DND-41 (cell line): Measurements from ENCODE around the gene PLA2G2E.

Experiments
- ATAC-seq: fragments of 200-7000 bp; cut with Tn5 transposase; 3 replicates; pipeline ENCODE4 v1.9.1; 2021; ENCODE audit warnings: low read depth; ENCODE audit not compliant: insufficient read depth
- DNase-seq: peaks from one replicate; pipeline ENCODE4 v3.0.0-alpha.2; 2020
- H2AFZ ChIP-seq: 2 replicates; pipeline ENCODE4 v1.6.0; 2012; ENCODE audit warnings: low read depth, low read length
- H3K27ac ChIP-seq: 2 replicates; pipeline ENCODE4 v1.5.1; 2012; ENCODE audit warnings: low read length, inconsistent platforms
- H3K27me3 ChIP-seq: fragments of 200-600 bp; sonication (generic); 2 replicates; pipeline ENCODE4 v1.6.0; 2012; ENCODE audit warnings: low read length, mild to moderate bottlenecking, inconsistent platforms; ENCODE audit not compliant: insufficient read depth, poor library complexity
- H3K36me3 ChIP-seq: 2 replicates; pipeline ENCODE4 v1.5.1; 2012; ENCODE audit warnings: low read length, inconsistent platforms; ENCODE audit not compliant: insufficient read depth
- H3K4me1 ChIP-seq: 2 replicates; pipeline ENCODE4 v1.5.1; 2012; ENCODE audit warnings: mild to moderate bottlenecking, low read length; ENCODE audit not compliant: insufficient read depth
- H3K4me2 ChIP-seq: 2 replicates; pipeline ENCODE4 v1.6.0; 2012; ENCODE audit warnings: mild to moderate bottlenecking, moderate library complexity, low read length, inconsistent platforms; ENCODE audit not compliant: insufficient read depth
- H3K4me3 ChIP-seq, 2 experiments: fragments of 200-600 bp in 1 of 2; shearing (Covaris generic) in 1 of 2; 2 replicates each; pipeline ENCODE4 v1.5.1; 2012 to 2016; ENCODE audit warnings: inconsistent platforms in 2 of 2, low read length in 2 of 2, mild to moderate bottlenecking in 2 of 2, low read depth in 1 of 2, moderate library complexity in 1 of 2
- H3K79me2 ChIP-seq: 2 replicates; pipeline ENCODE4 v1.6.0; 2012; ENCODE audit warnings: low read length, inconsistent platforms; ENCODE audit not compliant: insufficient read depth
- H3K9ac ChIP-seq: 2 replicates; pipeline ENCODE4 v1.6.0; 2012; ENCODE audit warnings: low read depth, mild to moderate bottlenecking, inconsistent platforms, low read length, moderate library complexity
- H3K9me3 ChIP-seq: 2 replicates; pipeline ENCODE4 v1.5.1; 2012; ENCODE audit warnings: low read length, moderate library complexity, mild to moderate bottlenecking, inconsistent platforms; ENCODE audit not compliant: insufficient read depth, severe bottlenecking
- H4K20me1 ChIP-seq: 2 replicates; pipeline ENCODE4 v1.6.0; 2012; ENCODE audit warnings: low read length; ENCODE audit not compliant: insufficient read depth
- EZH2 ChIP-seq: IDR thresholded peaks from 3 replicates; pipeline ENCODE4 v1.6.1; 2012; ENCODE audit warnings: borderline replicate concordance, low read depth, mild to moderate bottlenecking, moderate library complexity, low read length, inconsistent platforms; ENCODE audit not compliant: severe bottlenecking
- TF ChIP-seq, protein P1 (sequence below): IDR thresholded peaks from 2 replicates; pipeline ENCODE4 v1.5.1; 2012; ENCODE audit warnings: borderline replicate concordance, low read length, moderate library complexity, mild to moderate bottlenecking; ENCODE audit not compliant: poor library complexity, severe bottlenecking; ENCODE audit errors: extremely low read depth

The PLA2G2E gene

GRCh38 chr1:19938472-19938871, 15.1 kb upstream of the PLA2G2E start:
- Histone ChIP-seq H3K9ac (no peak overlapping the region), H3K4me1 (no peaks in the 10 kb centered on the region), H3K36me3 (no peaks in the 10 kb centered on the region), H3K9me3 (no peaks in the 10 kb centered on the region), H3K4me2 (no peak overlapping the region), H3K79me2 (no peaks in the 10 kb centered on the region), H3K4me3 (no peak overlapping the region), H4K20me1 (no peaks in the 10 kb centered on the region), H3K27me3 (no peaks in the 10 kb centered on the region), H3K27ac (no peak overlapping the region), H2AFZ (no peak overlapping the region)
- no peak for ATAC-seq
- TF ChIP-seq, protein P1, sequence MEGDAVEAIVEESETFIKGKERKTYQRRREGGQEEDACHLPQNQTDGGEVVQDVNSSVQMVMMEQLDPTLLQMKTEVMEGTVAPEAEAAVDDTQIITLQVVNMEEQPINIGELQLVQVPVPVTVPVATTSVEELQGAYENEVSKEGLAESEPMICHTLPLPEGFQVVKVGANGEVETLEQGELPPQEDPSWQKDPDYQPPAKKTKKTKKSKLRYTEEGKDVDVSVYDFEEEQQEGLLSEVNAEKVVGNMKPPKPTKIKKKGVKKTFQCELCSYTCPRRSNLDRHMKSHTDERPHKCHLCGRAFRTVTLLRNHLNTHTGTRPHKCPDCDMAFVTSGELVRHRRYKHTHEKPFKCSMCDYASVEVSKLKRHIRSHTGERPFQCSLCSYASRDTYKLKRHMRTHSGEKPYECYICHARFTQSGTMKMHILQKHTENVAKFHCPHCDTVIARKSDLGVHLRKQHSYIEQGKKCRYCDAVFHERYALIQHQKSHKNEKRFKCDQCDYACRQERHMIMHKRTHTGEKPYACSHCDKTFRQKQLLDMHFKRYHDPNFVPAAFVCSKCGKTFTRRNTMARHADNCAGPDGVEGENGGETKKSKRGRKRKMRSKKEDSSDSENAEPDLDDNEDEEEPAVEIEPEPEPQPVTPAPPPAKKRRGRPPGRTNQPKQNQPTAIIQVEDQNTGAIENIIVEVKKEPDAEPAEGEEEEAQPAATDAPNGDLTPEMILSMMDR = no peak
- TF ChIP-seq EZH2 = no peak
- DNase-seq = no peak

DNA sequence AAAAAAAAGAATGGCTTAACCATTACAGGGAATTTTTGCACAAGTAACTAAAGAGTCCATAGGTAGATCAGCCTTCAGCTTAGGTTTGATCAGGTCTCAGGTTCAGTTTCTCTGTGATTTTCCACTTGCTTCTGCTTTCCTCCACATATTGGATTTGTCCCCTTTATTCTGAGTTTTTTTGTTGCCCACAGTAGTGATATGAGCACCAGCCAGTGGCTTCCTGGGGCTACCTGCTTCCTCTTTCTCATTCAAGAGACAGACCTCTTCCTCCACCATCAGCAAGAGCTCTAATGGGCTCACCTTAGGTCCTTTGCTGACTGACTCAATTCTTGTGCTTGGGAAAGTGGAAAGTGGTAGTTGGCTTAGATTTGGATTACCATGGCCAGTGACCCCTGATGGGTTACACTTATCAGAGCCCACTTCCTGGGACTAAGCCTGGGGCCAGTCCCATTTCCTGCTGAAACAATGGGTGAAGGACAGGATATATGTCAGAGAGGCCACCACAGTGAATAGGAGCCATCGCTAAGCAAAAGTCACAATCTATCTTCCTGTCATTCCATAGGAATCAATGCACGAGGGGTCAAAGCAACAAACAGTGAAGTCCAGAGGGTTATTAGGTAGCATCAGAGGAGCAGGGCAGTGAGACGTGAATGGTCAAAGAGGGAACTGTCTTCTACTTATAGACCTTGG, 12.8 kb upstream of the PLA2G2E start:
- TF ChIP-seq EZH2 = no peak
- TF ChIP-seq, protein P1 = no peak
- Histone ChIP-seq H3K4me2 (no peak overlapping the region), H3K4me3 (no peak overlapping the region), H3K79me2 (no peaks in the 10 kb centered on the region), H3K27ac (no peak overlapping the region), H3K9ac (no peak overlapping the region), H3K9me3 (peaks cover 20% of the 10 kb centered on the region), H4K20me1 (no peaks in the 10 kb centered on the region), H2AFZ (no peak overlapping the region), H3K36me3 (no peaks in the 10 kb centered on the region), H3K27me3 (no peaks in the 10 kb centered on the region), H3K4me1 (no peaks in the 10 kb centered on the region)
- ATAC-seq (no peak), DNase-seq (no peak)

DNA sequence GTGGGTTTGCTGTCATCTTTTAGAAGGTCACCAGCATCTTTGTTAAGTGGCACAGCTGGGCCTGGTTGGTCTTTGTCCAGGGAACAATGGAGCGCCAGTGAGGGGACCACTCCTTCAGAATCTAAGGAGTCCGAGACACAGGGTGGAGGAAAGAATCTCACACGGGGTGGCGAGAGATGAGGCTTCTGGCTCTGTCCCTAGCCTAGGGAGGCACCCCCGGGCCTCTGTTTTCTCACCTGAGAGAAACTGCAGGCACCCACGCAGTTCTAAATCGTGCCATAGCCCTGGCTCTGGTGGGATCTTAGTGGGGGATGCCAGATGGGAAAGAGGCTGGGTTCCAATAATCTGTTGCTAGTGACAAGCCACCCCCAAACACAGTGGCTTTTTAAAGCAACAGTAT, 10.9 kb upstream of the PLA2G2E start:
- ATAC-seq (no peak), DNase-seq (no peak)
- Histone ChIP-seq H3K27me3 (no peaks in the 10 kb centered on the region), H3K4me3 (no peak overlapping the region), H3K27ac (no peak overlapping the region), H3K79me2 (no peaks in the 10 kb centered on the region), H3K4me2 (no peak overlapping the region), H3K9me3 (peaks cover 22% of the 10 kb centered on the region), H4K20me1 (no peaks in the 10 kb centered on the region), H3K9ac (no peak overlapping the region), H2AFZ (no peak overlapping the region), H3K4me1 (no peaks in the 10 kb centered on the region), H3K36me3 (no peaks in the 10 kb centered on the region)
- TF ChIP-seq, protein P1 = no peak
- no peak for TF ChIP-seq EZH2
